Astrocyte (in vitro differentiated cells and primary cell): ENCODE measurements around the gene SPRED2.

Experiments used
- EZH2 ChIP-seq: IDR thresholded peaks from 2 replicates; pipeline ENCODE4 v1.6.1; 2012; ENCODE audit warnings: mild to moderate bottlenecking, low read length, inconsistent platforms; ENCODE audit not compliant: insufficient read depth
- TF ChIP-seq, protein P1 (sequence below): IDR thresholded peaks from 2 replicates; pipeline ENCODE4 v1.5.1; 2011; ENCODE audit warnings: low read depth, mild to moderate bottlenecking, inconsistent platforms, low read length, moderate library complexity; ENCODE audit not compliant: insufficient read depth

DNA sequence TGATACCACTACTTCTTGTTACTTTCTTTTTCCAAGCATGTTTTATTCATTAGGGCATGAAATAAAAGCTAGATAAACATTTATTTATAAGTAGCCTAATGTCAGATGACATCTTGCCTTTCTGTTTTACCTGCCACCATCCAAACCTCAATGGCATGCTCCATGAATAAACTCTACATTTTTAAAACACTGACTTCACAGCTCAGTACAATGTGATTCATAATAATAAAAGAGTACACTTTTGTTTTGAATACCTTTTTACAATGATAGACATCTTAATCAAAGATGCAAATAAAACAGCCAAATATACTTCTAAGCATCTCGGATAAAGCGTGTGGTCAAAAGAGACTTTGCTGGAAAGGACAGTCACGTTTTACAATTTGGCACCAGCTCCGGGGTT is 88.2 kb downstream of the SPRED2 start:
- TF ChIP-seq, protein P1, sequence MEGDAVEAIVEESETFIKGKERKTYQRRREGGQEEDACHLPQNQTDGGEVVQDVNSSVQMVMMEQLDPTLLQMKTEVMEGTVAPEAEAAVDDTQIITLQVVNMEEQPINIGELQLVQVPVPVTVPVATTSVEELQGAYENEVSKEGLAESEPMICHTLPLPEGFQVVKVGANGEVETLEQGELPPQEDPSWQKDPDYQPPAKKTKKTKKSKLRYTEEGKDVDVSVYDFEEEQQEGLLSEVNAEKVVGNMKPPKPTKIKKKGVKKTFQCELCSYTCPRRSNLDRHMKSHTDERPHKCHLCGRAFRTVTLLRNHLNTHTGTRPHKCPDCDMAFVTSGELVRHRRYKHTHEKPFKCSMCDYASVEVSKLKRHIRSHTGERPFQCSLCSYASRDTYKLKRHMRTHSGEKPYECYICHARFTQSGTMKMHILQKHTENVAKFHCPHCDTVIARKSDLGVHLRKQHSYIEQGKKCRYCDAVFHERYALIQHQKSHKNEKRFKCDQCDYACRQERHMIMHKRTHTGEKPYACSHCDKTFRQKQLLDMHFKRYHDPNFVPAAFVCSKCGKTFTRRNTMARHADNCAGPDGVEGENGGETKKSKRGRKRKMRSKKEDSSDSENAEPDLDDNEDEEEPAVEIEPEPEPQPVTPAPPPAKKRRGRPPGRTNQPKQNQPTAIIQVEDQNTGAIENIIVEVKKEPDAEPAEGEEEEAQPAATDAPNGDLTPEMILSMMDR: no peak
- TF ChIP-seq EZH2: no peak
